Stimulated activated CD8-positive, alpha-beta memory T cell treated with anti-CD3 and anti-CD28 coated beads, Interleukin-12 subunit alpha, Interleukin-12 subunit beta, amount 100 ng/mL, for 4 hours (primary cell): ENCODE results near the gene C1QC.

ENCODE experiments used
- DNase-seq: peaks from one replicate; pipeline ENCODE4 v3.0.0-alpha.2; 2020; ENCODE audit warnings: low read depth

C1QC gene

DNA sequence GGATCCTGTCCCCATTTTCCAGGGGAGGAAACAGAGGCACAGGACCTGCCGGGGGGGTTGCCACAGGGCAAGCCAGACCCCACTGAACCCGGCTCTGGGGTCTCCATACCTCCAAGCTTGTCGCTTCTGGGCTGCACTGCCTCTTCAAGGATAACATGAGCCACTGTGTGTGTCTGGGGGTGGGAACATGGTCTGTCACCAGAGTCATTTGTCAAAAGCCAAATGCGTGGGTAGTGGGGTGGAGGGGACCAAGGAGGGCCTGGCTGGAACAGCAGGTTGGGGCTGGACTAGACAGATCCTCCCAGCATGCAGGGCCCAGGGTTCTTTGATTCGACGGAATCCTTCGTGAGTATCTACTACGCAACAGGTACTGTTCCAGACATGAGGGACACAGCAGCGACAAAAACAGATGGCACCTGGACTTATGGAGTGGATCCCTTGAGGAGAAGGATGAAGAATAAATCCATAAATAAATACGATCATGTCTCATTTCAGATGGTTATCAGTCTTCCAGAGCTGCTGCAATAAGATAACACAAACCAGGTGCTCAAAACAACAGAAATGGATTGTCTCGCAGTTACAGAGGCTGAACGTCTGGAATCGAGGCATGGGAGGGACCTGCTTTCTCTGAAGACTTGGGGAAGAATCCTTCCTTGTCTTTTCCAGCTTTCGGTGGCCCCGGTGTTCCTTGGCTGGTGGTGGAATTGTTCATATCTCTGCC is 38.3 kb downstream of the C1QC start:
- DNase-seq = no peak

DNA sequence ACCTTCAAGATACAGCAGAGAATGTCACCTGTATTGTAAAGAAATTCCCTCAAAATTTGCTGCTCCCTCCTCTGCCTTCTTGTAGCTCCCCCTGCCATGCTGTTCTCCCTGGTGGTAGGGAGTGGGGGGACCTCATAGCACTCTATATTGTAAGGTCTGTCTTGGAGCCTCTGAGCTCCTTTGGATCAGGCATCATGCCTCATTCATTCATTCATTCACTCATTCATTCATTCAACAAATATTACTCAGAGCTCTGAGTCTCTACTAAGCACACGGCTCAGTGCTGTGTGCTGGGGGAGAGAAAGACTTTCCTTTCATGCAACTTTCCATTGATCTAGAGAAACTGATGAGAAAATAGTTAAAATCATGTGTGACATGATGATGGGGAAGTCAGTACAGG is 40.1 kb downstream of the C1QC start:
- no peak for DNase-seq

DNA sequence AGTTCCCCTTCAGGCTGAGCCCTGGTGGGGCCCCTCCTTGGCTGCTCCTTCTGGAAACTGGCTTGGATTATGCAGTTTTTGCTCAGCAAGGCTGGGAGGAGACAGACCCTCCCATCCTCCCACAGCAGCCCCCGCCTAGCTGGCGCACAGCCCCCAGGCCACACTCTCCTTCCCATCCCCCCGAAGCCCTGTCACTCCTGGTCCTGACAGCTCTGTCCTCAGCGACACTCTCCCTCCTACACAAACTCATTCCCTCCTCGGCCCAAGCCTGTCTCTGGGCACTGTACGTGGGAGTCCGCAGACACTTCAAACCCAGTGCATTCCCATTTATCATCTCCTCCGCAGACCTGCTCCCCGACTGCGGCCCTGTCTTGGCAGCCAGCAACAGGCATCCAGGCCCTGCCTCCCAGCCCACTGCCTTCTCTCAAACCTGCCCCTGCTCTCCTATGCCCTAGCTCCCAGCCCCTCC is 42.2 kb downstream of the C1QC start:
- DNase-seq = no peak

DNA sequence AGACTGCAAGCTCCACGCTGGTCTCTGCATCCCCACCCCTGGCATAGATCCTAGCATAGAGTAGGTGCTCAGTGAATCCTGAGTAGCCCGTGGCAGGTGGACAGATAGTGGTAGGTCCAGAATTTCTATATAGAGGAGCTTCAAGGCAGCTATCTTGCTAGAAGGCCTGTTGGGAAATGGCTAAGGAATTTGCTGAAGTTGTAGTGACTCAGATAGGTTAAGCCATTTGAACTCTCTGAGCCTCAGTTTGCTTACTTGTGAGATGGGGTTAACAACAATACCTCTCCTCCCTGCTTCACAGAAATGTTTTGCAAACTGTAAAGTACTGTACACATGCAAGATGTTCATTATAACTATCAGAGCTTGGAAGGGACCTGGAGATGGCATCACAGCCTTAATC is 43.8 kb downstream of the C1QC start:
- DNase-seq = no peak

DNA sequence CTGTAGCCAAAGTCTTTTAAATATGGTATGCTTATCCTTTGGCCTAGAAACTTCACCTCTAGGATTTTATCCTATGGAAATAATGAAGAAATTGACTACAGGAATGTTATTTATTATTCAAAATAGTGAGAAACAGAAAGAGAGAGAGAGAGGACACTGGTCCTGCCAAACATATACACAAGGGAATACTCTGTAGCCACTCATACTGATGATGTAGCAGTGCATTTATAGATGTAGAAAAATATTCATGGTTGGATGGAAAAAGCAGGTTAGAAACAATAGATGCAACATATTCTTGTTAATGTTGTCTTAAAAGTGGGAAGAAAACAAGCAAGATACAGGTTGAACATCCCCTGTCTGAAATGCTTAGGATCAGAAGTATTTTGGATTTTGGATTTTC is 45.0 kb downstream of the C1QC start:
- DNase-seq = no peak

DNA sequence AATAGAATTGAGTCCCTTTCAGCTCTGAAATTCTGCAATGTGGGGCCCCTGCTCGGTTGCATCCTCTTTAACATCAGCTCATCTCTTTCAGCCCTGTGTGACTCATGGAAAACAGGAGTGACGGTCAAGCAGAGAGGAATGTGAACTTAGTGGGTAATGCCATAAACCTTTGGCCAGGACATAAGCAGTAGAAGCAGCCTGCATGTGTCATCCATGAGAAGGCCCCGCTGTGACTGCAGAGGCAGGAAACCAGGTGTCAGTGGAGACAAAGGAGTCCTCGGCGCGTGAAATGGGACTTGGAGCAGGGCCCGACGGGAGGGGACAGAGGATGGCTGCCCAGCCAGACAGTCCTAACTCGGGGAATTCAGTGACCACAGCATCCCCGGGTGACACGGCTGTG is 46.1 kb downstream of the C1QC start:
- no peak for DNase-seq

DNA sequence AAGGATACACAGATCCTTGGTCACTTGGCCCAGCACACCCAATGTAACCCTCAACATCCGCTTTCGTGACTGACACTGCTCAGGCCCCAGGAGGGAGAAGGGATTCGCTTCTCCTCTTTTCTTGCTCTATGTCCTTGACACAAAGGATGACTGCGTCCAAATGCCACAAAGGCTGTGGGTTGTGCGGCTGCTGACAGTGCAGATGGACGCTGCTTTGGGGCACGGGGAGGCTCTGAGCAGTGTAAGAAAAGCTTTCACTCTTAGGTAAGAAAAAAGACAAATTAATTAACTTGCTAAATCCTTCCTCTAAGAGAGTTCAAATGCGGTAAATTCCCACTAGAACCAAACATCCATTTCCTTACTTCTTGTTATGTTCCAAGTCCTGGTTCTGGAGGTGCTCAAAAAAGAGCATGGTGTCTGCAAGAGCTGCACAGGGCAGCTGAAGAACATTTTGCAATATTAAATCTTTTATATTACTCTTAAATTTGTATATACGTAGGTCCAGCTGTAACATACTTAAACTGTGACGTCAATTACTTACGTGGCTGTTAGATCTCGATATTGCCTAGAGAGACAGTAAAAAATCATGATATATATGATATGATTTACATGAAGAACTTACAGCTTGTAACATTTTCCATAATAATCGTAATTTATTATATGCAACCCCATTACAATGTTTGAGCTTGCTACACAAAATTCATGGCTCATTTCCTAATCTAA is 47.8 kb downstream of the C1QC start:
- DNase-seq = no peak

DNA sequence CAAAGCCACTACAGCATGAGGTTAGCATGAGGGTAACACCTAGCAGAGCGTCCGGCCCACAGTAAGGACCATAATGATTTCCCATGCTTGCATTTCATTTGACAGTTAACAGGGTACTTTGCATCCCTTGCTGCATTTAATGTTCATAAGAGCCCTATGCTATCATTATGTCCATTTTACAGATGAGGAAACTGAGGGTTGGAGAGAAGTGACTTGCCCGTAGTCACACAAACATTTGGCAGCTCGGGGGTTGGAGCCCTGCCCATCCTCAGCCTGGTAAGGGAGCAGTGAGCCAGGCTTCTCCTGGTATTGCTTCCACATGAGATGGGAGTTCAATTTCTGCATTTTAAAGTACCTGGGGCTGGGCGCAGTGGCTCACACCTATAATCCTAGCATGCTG is 50.7 kb downstream of the C1QC start:
- DNase-seq = no peak

DNA sequence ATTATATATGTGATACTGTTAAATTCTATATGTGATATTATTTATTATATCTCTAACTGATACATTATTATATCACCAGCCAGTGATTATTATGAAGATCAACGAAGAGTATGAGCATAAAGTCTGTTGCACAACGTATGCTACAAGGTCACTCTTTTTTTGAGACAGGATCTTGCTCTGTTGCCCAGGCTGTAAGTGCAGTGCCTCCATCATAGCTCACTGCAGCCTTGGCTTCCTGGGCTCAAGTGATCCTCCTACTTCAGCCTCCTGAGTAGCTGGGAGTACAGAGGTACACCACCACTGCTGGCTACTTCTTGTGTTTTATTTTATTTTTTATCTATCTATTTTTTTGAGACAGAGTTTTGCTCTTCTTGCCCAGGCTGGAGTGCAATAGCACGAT is 53.2 kb downstream of the C1QC start:
- DNase-seq = no peak
